Erythroblast (primary cell): ENCODE data around the gene HOXB5.

ENCODE experiments used
- GATA1 ChIP-seq: IDR thresholded peaks from 2 replicates; pipeline ENCODE4 v1.6.1; 2011; ENCODE audit warnings: low read depth, mild to moderate bottlenecking, control low read depth, low read length, moderate library complexity
- POLR2A ChIP-seq: IDR thresholded peaks from 2 replicates; pipeline ENCODE4 v1.6.1; 2011; ENCODE audit warnings: mild to moderate bottlenecking, low read length

DNA sequence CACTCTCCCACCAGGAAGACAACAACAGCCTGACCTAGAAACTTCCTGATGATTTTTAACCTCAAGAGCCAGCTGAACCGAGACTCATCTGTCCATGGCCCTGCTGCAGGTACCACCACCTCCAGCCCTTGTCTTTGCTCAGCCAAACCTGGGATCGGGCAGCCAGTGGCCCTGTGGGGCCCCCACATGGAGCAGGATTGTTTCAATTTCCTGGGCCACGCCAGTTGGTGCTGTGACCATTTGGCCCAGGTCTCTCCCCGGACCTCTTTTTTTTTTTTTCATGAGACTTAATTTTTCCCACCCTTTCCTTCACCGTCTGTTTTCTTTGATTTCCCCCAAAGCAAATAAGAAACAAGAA, 40.4 kb downstream of the HOXB5 start:
- TF ChIP-seq POLR2A (no peak), GATA1 (no peak)
